ENCODE measurements around the gene NLRC4.
"Not testable (repeated sequence)": the region's sequence is repeated elsewhere in the genome, so short reads cannot be mapped to it uniquely, and the experiment has no call there.

Gene NLRC4

GRCh38 chr2:32264422-32265105 lies at the start of gene NLRC4:
NLRC4 (minus strand) TSS chr2:32264886; CDS start chr2:32256775, 8,111 bp downstream.
- DNase-seq = no peak

GRCh38 chr2:32310577-32310976 lies 45.9 kb upstream of the NLRC4 start:
- no peak for DNase-seq

- not testable (repeated sequence) for DNase-seq
These were observed 29.4 kb upstream of the NLRC4 start for GRCh38 chr2:32293966-32294562.

- DNase-seq = not testable (repeated sequence)
These were observed 28.8 kb upstream of the NLRC4 start for GRCh38 chr2:32293493-32293892.

GRCh38 chr2:32291746-32292145 lies 27.1 kb upstream of the NLRC4 start:
- DNase-seq = no peak

- DNase-seq = no peak
These were observed 25.3 kb upstream of the NLRC4 start for GRCh38 chr2:32290000-32290339.

GRCh38 chr2:32289165-32289999 lies 24.7 kb upstream of the NLRC4 start:
- no peak for DNase-seq

- no peak for DNase-seq
These were observed 19.6 kb upstream of the NLRC4 start for GRCh38 chr2:32284321-32284720.

- no peak for DNase-seq
These were observed 13.8 kb upstream of the NLRC4 start for GRCh38 chr2:32278478-32278853.

GRCh38 chr2:32277674-32278477 lies 13.2 kb upstream of the NLRC4 start, which contains the start of gene YIPF4:
YIPF4 (plus strand) TSS chr2:32277904; CDS start chr2:32278156, 252 bp downstream.
- DNase-seq = peak; percentile 83

- no peak for DNase-seq
These were observed 12.6 kb upstream of the NLRC4 start for GRCh38 chr2:32277363-32277673.

GRCh38 chr2:32275790-32276189 lies 11.1 kb upstream of the NLRC4 start:
- not testable (repeated sequence) for DNase-seq

- DNase-seq = no peak
These were observed 9.6 kb upstream of the NLRC4 start for GRCh38 chr2:32274289-32274688.

- DNase-seq = no peak
These were observed 7.6 kb upstream of the NLRC4 start for GRCh38 chr2:32272279-32272678.

GRCh38 chr2:32271063-32271462 lies 6.4 kb upstream of the NLRC4 start:
- DNase-seq = no peak

GRCh38 chr2:32262105-32262504 lies 2.6 kb downstream of the NLRC4 start:
- DNase-seq = no peak

GRCh38 chr2:32260376-32260775 lies 4.3 kb downstream of the NLRC4 start:
- DNase-seq = no peak

- no peak for DNase-seq
These were observed 6.4 kb downstream of the NLRC4 start for GRCh38 chr2:32258242-32258641.

GRCh38 chr2:32250290-32250689 lies 14.4 kb downstream of the NLRC4 start:
- DNase-seq = no peak

GRCh38 chr2:32249731-32250236 lies 14.9 kb downstream of the NLRC4 start:
- DNase-seq = no peak

GRCh38 chr2:32248299-32248698 lies 16.4 kb downstream of the NLRC4 start:
- no peak for DNase-seq

- DNase-seq = no peak
These were observed 17.8 kb downstream of the NLRC4 start for GRCh38 chr2:32246911-32247310.

- no peak for DNase-seq
These were observed 22.4 kb downstream of the NLRC4 start for GRCh38 chr2:32242331-32242730.
